ENCODE data around the gene DNM1L.
"Not testable (repeated sequence)": the region's sequence is repeated elsewhere in the genome, so short reads cannot be mapped to it uniquely, and the experiment has no call there.

DNM1L gene

GRCh38 chr12:32680787-32681186 lies 1.7 kb downstream of the DNM1L start:
- no peaks in the 10 kb centered on the region for H3K9me3 Mint-ChIP-seq
- H3K4me3 Mint-ChIP-seq = peak overlapping the region; percentile 93
- H3K27ac Mint-ChIP-seq = no peak overlapping the region
- H3K4me1 Mint-ChIP-seq (ENCODE audit: low read depth) = peaks cover 30% of the 10 kb centered on the region
- peaks cover 22% of the 10 kb centered on the region for H3K36me3 Mint-ChIP-seq (ENCODE audit: low read depth)
- H3K27me3 Mint-ChIP-seq = no peaks in the 10 kb centered on the region

DNA sequence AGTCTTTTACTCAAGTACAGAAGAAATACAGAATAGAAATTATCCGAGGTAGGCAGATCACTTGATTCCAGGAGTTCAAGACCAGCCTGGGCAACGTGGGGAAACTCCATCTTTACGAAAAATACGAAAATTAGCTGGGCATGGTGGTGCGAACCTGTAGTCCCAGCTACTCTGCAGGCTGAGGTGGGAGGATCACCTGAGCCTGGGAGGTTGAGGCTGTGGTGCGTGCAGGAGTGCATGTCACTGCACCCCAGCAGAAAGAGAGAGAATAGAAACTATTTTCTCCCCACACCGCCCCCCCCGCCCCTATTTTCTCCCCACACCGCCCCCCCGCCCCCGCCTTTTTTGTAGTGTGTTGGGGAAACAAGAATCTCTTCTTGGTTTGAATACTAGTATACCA lies 2.2 kb downstream of the DNM1L start:
- H3K36me3 Mint-ChIP-seq (ENCODE audit: low read depth) = peaks cover 27% of the 10 kb centered on the region
- H3K4me1 Mint-ChIP-seq (ENCODE audit: low read depth) = peaks cover 32% of the 10 kb centered on the region
- H3K27me3 Mint-ChIP-seq = no peaks in the 10 kb centered on the region
- H3K4me3 Mint-ChIP-seq = peak overlapping the region; percentile 35
- H3K9me3 Mint-ChIP-seq = no peaks in the 10 kb centered on the region
- H3K27ac Mint-ChIP-seq = no peak overlapping the region

DNA sequence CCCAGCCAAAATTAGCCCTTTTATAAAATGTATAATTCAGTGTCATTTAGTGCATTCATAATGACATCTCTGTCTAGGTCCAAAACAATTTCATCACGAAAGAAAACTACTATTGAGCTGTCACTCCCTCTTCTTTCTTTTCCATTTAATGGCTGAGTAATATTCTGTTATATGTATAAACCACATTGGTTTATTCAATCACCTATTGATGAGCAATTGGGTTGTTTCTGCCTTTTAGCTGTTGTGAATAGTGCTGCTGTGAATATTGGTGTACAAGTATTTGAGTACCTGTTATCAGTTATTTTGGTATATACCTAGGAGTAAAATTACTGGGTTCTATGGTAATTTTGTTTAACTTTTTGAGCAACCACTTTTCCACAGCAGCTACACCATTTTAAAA lies 7.2 kb downstream of the DNM1L start:
- Mint-ChIP-seq H3K27me3 (no peaks in the 10 kb centered on the region), H3K4me1 (ENCODE audit: low read depth) (peaks cover 34% of the 10 kb centered on the region), H3K36me3 (ENCODE audit: low read depth) (peaks cover 51% of the 10 kb centered on the region), H3K27ac (no peak overlapping the region), H3K9me3 (no peaks in the 10 kb centered on the region), H3K4me3 (no peak overlapping the region)

GRCh38 chr12:32688786-32689185 lies 9.7 kb downstream of the DNM1L start:
- Mint-ChIP-seq H3K4me3 (no peak overlapping the region), H3K27me3 (no peaks in the 10 kb centered on the region), H3K4me1 (ENCODE audit: low read depth) (peaks cover 46% of the 10 kb centered on the region), H3K27ac (no peak overlapping the region), H3K9me3 (no peaks in the 10 kb centered on the region), H3K36me3 (ENCODE audit: low read depth) (peaks cover 53% of the 10 kb centered on the region)

GRCh38 chr12:32690927-32691326 lies 11.8 kb downstream of the DNM1L start:
- Mint-ChIP-seq H3K36me3 (ENCODE audit: low read depth) (peaks cover 50% of the 10 kb centered on the region), H3K9me3 (peaks cover 7% of the 10 kb centered on the region)

GRCh38 chr12:32692358-32692757 lies 13.3 kb downstream of the DNM1L start:
- Mint-ChIP-seq H3K9me3 (peaks cover 7% of the 10 kb centered on the region), H3K4me1 (ENCODE audit: low read depth) (peaks cover 42% of the 10 kb centered on the region)

More at GRCh38 chr12:32690927-32691326, 11.8 kb downstream of the DNM1L start:
- H3K27me3 Mint-ChIP-seq = no peaks in the 10 kb centered on the region
- H3K4me1 Mint-ChIP-seq (ENCODE audit: low read depth) = peaks cover 49% of the 10 kb centered on the region
- no peak overlapping the region for H3K4me3 Mint-ChIP-seq
- no peak overlapping the region for H3K27ac Mint-ChIP-seq

DNA sequence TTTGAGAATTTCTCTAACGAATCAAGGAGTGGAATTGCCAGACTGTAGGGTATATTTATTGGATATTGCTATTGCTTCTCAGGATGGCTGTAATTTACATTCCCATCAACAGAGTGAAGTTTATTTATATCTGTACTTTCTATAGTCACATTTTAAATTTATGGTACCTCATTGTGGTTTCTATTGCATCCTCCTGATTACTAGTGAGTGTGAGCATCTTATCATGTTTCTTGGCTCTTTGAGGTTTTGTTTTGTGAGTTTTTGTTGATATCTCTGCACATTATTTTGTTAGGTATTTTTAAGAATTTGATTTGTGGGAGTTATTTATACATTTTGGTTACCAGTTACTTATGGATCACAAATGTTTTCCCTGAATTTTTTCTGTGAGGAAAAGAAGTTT lies 13.9 kb downstream of the DNM1L start:
- no peak overlapping the region for H3K4me3 Mint-ChIP-seq
- H3K36me3 Mint-ChIP-seq (ENCODE audit: low read depth) = peaks cover 36% of the 10 kb centered on the region
- no peaks in the 10 kb centered on the region for H3K27me3 Mint-ChIP-seq
- H3K9me3 Mint-ChIP-seq = peaks cover 7% of the 10 kb centered on the region
- peaks cover 42% of the 10 kb centered on the region for H3K4me1 Mint-ChIP-seq (ENCODE audit: low read depth)
- H3K27ac Mint-ChIP-seq = no peak overlapping the region

More at GRCh38 chr12:32692358-32692757, 13.3 kb downstream of the DNM1L start:
- H3K36me3 Mint-ChIP-seq (ENCODE audit: low read depth) = peaks cover 36% of the 10 kb centered on the region
- no peak overlapping the region for H3K4me3 Mint-ChIP-seq
- H3K27me3 Mint-ChIP-seq = no peaks in the 10 kb centered on the region
- H3K27ac Mint-ChIP-seq = no peak overlapping the region

- Mint-ChIP-seq H3K4me1 (ENCODE audit: low read depth) (peaks cover 32% of the 10 kb centered on the region), H3K9me3 (peaks cover 7% of the 10 kb centered on the region), H3K27ac (no peak overlapping the region), H3K4me3 (no peak overlapping the region), H3K36me3 (ENCODE audit: low read depth) (peaks cover 24% of the 10 kb centered on the region), H3K27me3 (no peaks in the 10 kb centered on the region)
These were observed 16.7 kb downstream of the DNM1L start for GRCh38 chr12:32695787-32696186.

DNA sequence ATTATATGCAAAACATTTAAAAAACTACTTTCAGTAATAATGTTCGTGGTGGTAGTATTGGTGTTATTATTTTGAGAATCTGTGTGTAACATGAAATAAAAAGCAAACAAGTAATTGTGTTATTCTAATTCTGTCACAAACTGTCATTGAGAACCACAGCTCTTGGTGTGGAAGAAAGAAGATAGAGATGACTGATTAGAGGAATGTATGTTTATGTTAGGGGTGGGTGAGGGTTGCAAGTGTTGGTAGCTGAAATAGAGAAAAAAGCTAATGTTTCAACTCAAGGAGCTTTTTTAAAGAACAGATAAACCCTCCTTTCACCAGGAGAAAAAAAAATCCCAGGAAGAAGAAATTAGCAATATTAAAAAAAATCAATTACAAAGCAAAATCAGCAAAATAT lies 18.3 kb downstream of the DNM1L start:
- Mint-ChIP-seq H3K27ac (no peak overlapping the region), H3K27me3 (no peaks in the 10 kb centered on the region), H3K9me3 (peaks cover 7% of the 10 kb centered on the region), H3K4me3 (no peak overlapping the region), H3K36me3 (ENCODE audit: low read depth) (peaks cover 31% of the 10 kb centered on the region), H3K4me1 (ENCODE audit: low read depth) (peaks cover 21% of the 10 kb centered on the region)

GRCh38 chr12:32698285-32698684 lies 19.2 kb downstream of the DNM1L start:
- H3K36me3 Mint-ChIP-seq (ENCODE audit: low read depth) = peaks cover 31% of the 10 kb centered on the region
- H3K4me3 Mint-ChIP-seq = no peak overlapping the region
- no peaks in the 10 kb centered on the region for H3K27me3 Mint-ChIP-seq
- peaks cover 7% of the 10 kb centered on the region for H3K9me3 Mint-ChIP-seq
- H3K27ac Mint-ChIP-seq = no peak overlapping the region
- H3K4me1 Mint-ChIP-seq (ENCODE audit: low read depth) = peaks cover 13% of the 10 kb centered on the region

DNA sequence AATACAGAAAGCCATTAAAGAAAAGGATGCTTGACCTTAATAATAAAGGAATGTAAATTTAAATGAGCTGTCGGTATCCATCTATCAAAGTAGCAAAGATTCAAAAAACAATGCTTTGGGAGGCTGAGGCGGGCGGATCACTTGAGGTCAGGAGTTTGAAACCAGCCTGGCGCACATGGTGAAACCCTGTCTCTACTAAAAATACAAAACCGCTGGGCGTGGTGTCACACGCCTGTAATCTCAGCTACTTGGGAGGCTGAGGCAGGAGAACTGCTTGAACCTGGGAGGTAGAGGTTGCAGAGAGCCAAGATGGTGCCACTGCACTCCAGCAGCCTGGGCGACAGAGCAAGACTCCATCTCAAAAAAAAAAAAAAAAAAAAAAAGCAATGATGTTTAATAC lies 20.3 kb downstream of the DNM1L start:
- not testable (repeated sequence) for H3K4me3 Mint-ChIP-seq

GRCh38 chr12:32702473-32702872 lies 23.4 kb downstream of the DNM1L start:
- H3K27ac Mint-ChIP-seq = no peak overlapping the region
- H3K9me3 Mint-ChIP-seq = no peaks in the 10 kb centered on the region
- H3K36me3 Mint-ChIP-seq (ENCODE audit: low read depth) = peaks cover 30% of the 10 kb centered on the region

More for the DNA sequence above, 20.3 kb downstream of the DNM1L start:
- not testable (repeated sequence) for H3K4me1 Mint-ChIP-seq (ENCODE audit: low read depth); H3K27me3 Mint-ChIP-seq; H3K9me3 Mint-ChIP-seq; H3K27ac Mint-ChIP-seq
- H3K36me3 Mint-ChIP-seq (ENCODE audit: low read depth) = peaks cover 26% of the 10 kb centered on the region

DNA sequence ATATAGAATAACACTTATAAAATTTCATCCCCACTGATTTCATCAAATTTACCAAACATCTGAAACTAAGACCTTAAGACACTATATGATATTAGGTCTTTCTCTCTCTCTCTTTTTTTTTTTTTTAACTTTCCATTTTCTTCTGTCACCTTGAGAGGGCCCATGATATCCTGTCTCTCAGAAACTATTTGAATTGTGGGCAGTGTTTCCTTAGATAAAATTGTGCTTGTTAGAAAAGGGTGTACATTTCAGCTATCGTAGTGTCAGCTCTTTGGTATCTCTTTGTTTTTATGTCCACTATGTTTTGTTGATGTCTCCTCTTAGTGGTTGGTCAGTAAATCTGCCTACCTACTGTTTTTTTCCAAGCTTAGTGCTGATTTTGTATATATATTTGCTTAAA lies 23.8 kb downstream of the DNM1L start:
- Mint-ChIP-seq H3K27ac (peak overlapping the region; percentile 32), H3K36me3 (ENCODE audit: low read depth) (peaks cover 30% of the 10 kb centered on the region), H3K4me3 (no peak overlapping the region), H3K9me3 (no peaks in the 10 kb centered on the region), H3K27me3 (no peaks in the 10 kb centered on the region), H3K4me1 (ENCODE audit: low read depth) (no peaks in the 10 kb centered on the region)

More at GRCh38 chr12:32702473-32702872, 23.4 kb downstream of the DNM1L start:
- no peak overlapping the region for H3K4me3 Mint-ChIP-seq
- peaks cover 1% of the 10 kb centered on the region for H3K4me1 Mint-ChIP-seq (ENCODE audit: low read depth)
- H3K27me3 Mint-ChIP-seq = no peaks in the 10 kb centered on the region

- Mint-ChIP-seq H3K36me3 (ENCODE audit: low read depth) (peaks cover 37% of the 10 kb centered on the region), H3K27ac (no peak overlapping the region)
These were observed 26.7 kb downstream of the DNM1L start for GRCh38 chr12:32705783-32706182.

GRCh38 chr12:32706335-32707024 lies 27.4 kb downstream of the DNM1L start:
- H3K27ac Mint-ChIP-seq = no peak overlapping the region
- no peaks in the 10 kb centered on the region for H3K27me3 Mint-ChIP-seq
- no peaks in the 10 kb centered on the region for H3K9me3 Mint-ChIP-seq
- H3K4me3 Mint-ChIP-seq = no peak overlapping the region
- H3K4me1 Mint-ChIP-seq (ENCODE audit: low read depth) = no peaks in the 10 kb centered on the region
- H3K36me3 Mint-ChIP-seq (ENCODE audit: low read depth) = peaks cover 39% of the 10 kb centered on the region

More at GRCh38 chr12:32705783-32706182, 26.7 kb downstream of the DNM1L start:
- H3K4me3 Mint-ChIP-seq = no peak overlapping the region
- H3K4me1 Mint-ChIP-seq (ENCODE audit: low read depth) = no peaks in the 10 kb centered on the region
- H3K27me3 Mint-ChIP-seq = no peaks in the 10 kb centered on the region
- H3K9me3 Mint-ChIP-seq = no peaks in the 10 kb centered on the region

GRCh38 chr12:32708926-32709325 lies 29.8 kb downstream of the DNM1L start:
- Mint-ChIP-seq H3K4me1 (ENCODE audit: low read depth) (no peaks in the 10 kb centered on the region), H3K9me3 (no peaks in the 10 kb centered on the region), H3K27ac (no peak overlapping the region), H3K4me3 (no peak overlapping the region), H3K36me3 (ENCODE audit: low read depth) (peaks cover 37% of the 10 kb centered on the region), H3K27me3 (no peaks in the 10 kb centered on the region)

Measured in stimulated activated naive CD8-positive, alpha-beta T cell treated with anti-CD3 and anti-CD28 coated beads, Interleukin-15, Interleukin-2, amounts not matched to agents 100 ng/mL and 50 ng/mL, for 24 hours (primary cell).